ENCODE data around the gene CRABP1.

DNA sequence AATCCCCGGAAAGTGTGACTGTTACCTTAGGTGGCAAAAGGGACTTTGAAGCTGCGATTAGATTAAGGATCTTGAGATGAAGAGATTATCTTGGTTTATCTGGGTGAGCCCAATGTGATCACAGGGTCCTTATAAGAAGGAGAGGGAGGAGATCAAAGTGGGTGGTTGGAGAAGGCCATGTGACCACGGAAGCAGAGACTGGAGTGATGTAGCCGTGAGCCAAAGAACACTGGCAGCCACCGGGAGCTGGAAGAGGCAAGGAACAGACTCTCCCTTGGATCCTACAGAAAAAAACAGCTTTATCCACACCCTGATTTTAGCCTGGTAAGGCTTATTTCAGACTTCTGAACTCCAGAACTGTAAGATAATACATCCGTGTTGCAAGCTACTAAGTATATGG lies 29.9 kb downstream of the CRABP1 start:
- TF ChIP-seq, protein P1, sequence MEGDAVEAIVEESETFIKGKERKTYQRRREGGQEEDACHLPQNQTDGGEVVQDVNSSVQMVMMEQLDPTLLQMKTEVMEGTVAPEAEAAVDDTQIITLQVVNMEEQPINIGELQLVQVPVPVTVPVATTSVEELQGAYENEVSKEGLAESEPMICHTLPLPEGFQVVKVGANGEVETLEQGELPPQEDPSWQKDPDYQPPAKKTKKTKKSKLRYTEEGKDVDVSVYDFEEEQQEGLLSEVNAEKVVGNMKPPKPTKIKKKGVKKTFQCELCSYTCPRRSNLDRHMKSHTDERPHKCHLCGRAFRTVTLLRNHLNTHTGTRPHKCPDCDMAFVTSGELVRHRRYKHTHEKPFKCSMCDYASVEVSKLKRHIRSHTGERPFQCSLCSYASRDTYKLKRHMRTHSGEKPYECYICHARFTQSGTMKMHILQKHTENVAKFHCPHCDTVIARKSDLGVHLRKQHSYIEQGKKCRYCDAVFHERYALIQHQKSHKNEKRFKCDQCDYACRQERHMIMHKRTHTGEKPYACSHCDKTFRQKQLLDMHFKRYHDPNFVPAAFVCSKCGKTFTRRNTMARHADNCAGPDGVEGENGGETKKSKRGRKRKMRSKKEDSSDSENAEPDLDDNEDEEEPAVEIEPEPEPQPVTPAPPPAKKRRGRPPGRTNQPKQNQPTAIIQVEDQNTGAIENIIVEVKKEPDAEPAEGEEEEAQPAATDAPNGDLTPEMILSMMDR (IDR thresholded peaks at IDR 0.05; ENCODE audit: low read length): no peak
- TF ChIP-seq EZH2phosphoT487 (IDR thresholded peaks at IDR 0.05; ENCODE audit: low read length): no peak
